ENCODE measurements around the gene CD63.

DNA sequence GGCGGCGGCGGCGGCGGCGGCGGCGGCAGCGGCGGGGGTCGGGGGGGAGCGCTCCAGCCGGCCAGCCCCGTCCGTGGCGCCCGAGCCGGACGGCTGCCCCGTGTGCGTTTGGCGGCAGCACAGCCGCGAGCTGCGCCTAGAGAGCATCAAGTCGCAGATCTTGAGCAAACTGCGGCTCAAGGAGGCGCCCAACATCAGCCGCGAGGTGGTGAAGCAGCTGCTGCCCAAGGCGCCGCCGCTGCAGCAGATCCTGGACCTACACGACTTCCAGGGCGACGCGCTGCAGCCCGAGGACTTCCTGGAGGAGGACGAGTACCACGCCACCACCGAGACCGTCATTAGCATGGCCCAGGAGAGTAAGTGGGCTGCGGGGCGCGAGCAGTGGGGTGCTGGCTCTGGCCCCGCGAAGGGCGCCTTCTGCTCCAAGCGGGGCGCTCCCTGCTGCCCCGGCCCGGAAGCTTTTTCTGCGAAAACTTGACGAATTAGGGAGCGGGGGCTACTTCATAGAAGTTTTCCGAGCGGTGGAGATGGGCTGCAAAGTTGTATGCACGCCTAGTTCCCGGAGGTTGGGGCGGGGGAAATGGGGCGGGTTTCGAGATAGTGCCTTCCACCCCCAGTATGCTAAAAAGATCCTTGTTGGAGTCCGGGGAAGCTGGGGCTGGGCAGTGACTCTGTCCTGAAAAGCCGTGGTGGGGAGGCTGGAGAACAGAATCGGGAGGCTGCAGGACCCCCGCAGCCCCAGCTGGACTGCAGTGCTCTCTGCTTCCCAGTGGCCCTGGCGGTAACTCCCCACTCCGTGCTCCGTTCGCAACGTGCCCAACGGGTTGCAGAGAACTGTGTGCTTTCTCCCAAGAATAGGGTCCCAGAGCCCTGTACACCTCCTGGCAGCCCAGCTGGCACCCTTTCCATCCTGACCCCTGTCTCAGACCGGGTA, 14.9 kb upstream of the CD63 start:
- peak in 2 of 4 experiments; percentile 25 to 32 for TF ChIP-seq CTCF (IDR thresholded peaks at IDR 0.05)
- no peak for TF ChIP-seq EP300 (IDR thresholded peaks at IDR 0.05)
- TF ChIP-seq POLR2A (IDR thresholded peaks at IDR 0.05), result no peak
